Left lung (tissue), 10 donors: Measurements from ENCODE around the gene MYO1A. TPM values are rescaled to one million over a fixed set of nuclear protein-coding genes. Genes with fewer than 3 reads are reported as not detected.

Experiments
- ATAC-seq: fragments of 200-7000 bp; cut with Tn5 transposase; one replicate; pipeline ENCODE4 v1.9.1; 2020; ENCODE audit warnings: moderate library complexity
- DNase-seq, 4 donors: peaks; one replicate each; pipeline ENCODE4 v3.0.0-alpha.2; 2013 to 2020
- H3K27ac ChIP-seq, 2 donors: fragments of 200-600 bp; sonication (generic) in 1 of 2; one replicate each; pipeline versions ENCODE4 v1.5.0 to v1.8.0; 2020 to 2021
- H3K27me3 ChIP-seq, 2 donors: fragments of 200-600 bp; sonication (generic) in 1 of 2; one replicate each; pipeline versions ENCODE4 v1.5.0 to v1.8.0; 2020 to 2021
- H3K36me3 ChIP-seq, 2 donors: fragments of 200-600 bp; sonication (generic) in 1 of 2; one replicate each; pipeline versions ENCODE4 v1.5.0 to v1.8.0; 2020 to 2021
- H3K4me1 ChIP-seq, 2 donors: fragments of 200-600 bp; one replicate each; pipeline ENCODE4 v1.8.0; 2021
- H3K4me3 ChIP-seq, 2 donors: fragments of 200-600 bp; sonication (generic) in 1 of 2; one replicate each; pipeline versions ENCODE4 v1.5.0 to v1.8.0; 2020 to 2021; ENCODE audit warnings: mild to moderate bottlenecking in 1 of 2
- H3K9me3 ChIP-seq, 2 donors: fragments of 200-600 bp; sonication (generic) in 1 of 2; one replicate each; pipeline versions ENCODE4 v1.5.0 to v1.8.0; 2020 to 2021
- intact Hi-C, 2 donors: fragments of 100-400 bp; cut with DNase I; formaldehyde crosslinking; loops; one replicate each; pipeline versions ENCODE4 v1.11.2 to v1.14.2; 2022
- polyA plus RNA-seq, 6 donors: library from polyadenylated mRNA; unstranded; fragments of 120-200 nt; gene quantifications; one replicate each; pipeline ENCODE4 v1.2.1, GENCODE V29; 2013; ENCODE audit not compliant: insufficient read length in 6 of 6
- total RNA-seq, 2 donors: library from RNA; stranded (reverse); fragmentation: NEBNext Ultra II Directional; extraction: Animal tissue kit (Norgen Biotek cat#: 25700); gene quantifications; one replicate each; pipeline ENCODE4 v1.2.1, GENCODE V29; 2021
- TF ChIP-seq, protein P1 (sequence below), 2 donors: fragments of 200-600 bp; sonication (generic) in 1 of 2; IDR thresholded peaks; one replicate each; pipeline versions ENCODE4 v1.5.0 to v1.8.0; 2021; ENCODE audit warnings: antibody characterized with exemption in 2 of 2
- donor health status: DM: no; HTN: yes; CAD: no.
- donor health status: DM: no; HTN: no; CAD: no.

Gene MYO1A
- total and polyA plus RNA-seq, 8 donors = 0.07 to 0.29 (median 0.19) TPM; not detected in 2

DNA sequence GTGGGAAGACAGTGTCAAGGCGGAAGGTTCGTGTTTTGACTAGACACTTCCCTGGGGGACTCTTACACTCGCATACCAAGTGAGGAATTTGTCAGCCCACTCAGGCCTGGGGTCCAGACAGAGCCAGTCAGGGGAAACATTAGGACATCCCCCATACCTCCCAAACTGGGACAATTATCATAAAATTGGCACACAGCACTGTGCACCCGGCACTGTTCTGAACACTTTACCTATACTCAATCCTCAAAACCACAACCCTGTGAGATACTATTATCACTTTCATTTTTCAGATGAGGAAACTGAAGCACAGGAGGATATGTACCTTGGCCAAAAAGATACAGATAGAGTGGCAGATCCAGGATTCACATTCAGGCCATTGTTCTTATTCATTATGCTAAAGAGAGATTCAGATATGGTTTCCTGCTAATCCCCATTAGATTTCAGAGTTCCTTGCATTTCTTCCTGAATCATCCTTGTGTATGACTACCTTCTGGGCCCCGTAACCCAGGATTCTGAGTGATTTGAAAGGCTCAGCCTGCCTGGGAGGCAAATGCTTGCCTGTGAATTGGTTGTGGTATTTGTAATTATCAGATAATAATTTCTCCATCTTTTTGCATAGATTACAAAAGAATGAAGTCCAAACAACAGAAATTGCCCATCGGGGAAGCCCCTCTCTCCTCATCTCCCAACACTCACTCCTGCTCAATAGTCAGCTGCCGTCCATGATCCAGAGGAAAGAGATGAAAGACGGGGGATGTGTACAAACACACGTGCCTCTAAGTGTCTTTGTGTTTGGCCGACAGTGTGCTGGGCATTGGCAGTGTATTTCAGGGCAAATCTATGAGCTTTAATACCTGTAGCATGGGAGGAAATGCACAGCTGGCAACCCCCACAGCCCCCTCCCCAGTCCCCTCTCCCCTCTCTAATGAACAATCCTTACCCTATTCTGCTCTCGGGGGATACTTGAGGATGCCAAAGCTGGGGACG, 38.2 kb downstream of the MYO1A start:
- TF ChIP-seq, protein P1, sequence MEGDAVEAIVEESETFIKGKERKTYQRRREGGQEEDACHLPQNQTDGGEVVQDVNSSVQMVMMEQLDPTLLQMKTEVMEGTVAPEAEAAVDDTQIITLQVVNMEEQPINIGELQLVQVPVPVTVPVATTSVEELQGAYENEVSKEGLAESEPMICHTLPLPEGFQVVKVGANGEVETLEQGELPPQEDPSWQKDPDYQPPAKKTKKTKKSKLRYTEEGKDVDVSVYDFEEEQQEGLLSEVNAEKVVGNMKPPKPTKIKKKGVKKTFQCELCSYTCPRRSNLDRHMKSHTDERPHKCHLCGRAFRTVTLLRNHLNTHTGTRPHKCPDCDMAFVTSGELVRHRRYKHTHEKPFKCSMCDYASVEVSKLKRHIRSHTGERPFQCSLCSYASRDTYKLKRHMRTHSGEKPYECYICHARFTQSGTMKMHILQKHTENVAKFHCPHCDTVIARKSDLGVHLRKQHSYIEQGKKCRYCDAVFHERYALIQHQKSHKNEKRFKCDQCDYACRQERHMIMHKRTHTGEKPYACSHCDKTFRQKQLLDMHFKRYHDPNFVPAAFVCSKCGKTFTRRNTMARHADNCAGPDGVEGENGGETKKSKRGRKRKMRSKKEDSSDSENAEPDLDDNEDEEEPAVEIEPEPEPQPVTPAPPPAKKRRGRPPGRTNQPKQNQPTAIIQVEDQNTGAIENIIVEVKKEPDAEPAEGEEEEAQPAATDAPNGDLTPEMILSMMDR (IDR thresholded peaks at IDR 0.05) = no peak

DNA sequence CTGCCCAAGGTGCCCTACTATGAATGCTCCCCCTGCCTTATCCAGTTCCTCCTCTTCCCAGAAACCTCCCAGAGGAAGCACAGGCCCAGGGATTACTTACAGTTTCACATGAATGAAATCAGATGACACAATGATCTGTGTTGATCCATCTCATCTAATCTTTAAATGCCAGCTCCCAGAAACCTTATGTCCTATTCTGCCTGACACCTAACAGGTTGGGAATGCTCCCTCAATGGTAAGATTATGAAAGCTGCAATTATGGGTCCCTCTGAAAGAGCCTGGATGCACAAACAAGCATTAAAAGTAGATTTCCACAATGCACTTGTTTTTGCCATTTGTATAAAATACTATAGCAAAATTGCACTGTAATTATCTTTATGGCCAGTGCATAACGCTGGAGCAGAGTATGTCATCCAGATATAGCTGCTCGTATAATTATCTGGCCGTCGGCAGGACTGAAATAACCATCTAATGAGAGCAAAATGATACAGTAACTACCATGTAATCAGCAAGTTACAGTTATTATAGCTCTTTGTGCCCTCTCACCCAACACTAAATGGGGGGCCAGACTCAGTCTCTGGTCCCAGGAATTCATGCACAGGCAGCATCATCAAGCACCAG, 39.2 kb downstream of the MYO1A start:
- intact Hi-C loops = loop anchor here in 1 of 2 donors (10.0 kb wide), 1 partner anchor 54 kb away; no protein-coding TSS in a partner anchor

More for the DNA sequence above, 38.2 kb downstream of the MYO1A start:
- Histone ChIP-seq H3K27ac (no peak overlapping the region), H3K27me3 (peaks cover 0 to 17% of the 10 kb centered on the region in 2 donors), H3K4me3 (no peak overlapping the region), H3K36me3 (no peaks in the 10 kb centered on the region), H3K9me3 (no peaks in the 10 kb centered on the region), H3K4me1 (peaks cover 2 to 12% of the 10 kb centered on the region in 2 donors)
- ATAC-seq (no peak), DNase-seq (no peak)
- intact Hi-C loops = loop anchor here in 1 of 2 donors (10.0 kb wide), 1 partner anchor 53 kb away; no protein-coding TSS in a partner anchor

DNA sequence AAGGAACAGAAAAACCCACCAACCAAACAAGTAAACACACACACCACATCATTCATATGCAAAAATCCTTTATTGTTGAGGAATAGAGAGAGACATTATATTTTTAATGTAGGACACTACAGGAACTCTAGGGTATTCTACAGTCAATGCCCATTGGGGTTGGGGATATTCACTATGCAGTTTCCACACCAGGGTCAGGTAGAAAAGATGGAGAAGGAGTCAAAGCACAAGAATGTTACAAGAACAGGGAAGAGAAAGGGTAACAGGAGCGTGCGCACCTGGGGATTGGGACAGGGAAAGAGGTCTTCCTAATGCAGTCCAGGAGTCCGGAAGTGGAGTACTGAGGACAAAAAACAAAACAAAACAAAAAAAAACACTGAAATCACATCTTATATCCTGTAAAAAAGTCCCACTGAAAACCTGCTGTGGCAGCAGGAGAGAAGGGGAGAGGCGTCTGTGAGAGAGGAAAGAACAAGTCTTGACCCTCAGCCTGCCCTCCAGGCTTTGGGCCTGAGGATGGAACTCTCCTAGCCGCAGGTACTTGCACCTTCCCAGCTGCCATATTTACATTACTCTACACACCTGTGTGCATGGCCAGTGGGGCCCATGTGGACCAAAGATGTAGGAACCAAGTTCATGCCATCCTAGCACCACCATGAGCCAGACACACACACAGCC, 39.8 kb downstream of the MYO1A start:
- intact Hi-C loops = loop anchor here in 1 of 2 donors (10.0 kb wide), 1 partner anchor 55 kb away; no protein-coding TSS in a partner anchor
- H3K36me3 ChIP-seq = no peaks in the 10 kb centered on the region
- H3K4me1 ChIP-seq = peaks cover 10 to 23% of the 10 kb centered on the region in 2 donors
- H3K27me3 ChIP-seq = peaks cover 0 to 12% of the 10 kb centered on the region in 2 donors
- H3K27ac ChIP-seq = no peak overlapping the region
- H3K4me3 ChIP-seq = no peak overlapping the region
- TF ChIP-seq, protein P1 (IDR thresholded peaks at IDR 0.05) = no peak
- H3K9me3 ChIP-seq = no peaks in the 10 kb centered on the region
- no peak for ATAC-seq
- no peak for DNase-seq

More for the DNA sequence above, 39.2 kb downstream of the MYO1A start:
- H3K4me1 ChIP-seq = peaks cover 4 to 16% of the 10 kb centered on the region in 2 donors
- no peaks in the 10 kb centered on the region for H3K9me3 ChIP-seq
- no peak overlapping the region for H3K27ac ChIP-seq
- H3K27me3 ChIP-seq = peaks cover 0 to 12% of the 10 kb centered on the region in 2 donors
- no peak overlapping the region for H3K4me3 ChIP-seq
- no peaks in the 10 kb centered on the region for H3K36me3 ChIP-seq
- DNase-seq (no peak), ATAC-seq (no peak)
- TF ChIP-seq, protein P1 (IDR thresholded peaks at IDR 0.05) = no peak

DNA sequence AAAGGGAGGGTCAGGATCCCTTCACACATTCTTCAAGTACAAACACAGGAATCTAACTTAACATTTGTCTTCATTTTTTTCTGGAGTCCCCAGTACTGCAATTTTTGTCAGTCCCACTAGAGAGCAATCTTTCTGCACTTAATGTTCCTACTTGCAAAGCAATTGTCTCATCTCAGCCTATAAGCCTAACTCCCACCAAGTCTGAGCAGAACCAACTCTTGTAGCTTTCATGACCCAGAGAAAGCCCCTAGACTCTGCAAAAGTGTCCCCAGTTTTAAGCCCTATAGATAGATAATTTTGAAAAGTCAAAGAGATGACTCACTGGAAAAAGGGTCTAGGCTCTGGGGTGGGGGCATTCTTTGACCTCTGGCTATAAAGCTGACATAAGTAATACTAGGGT, 41.8 kb downstream of the MYO1A start:
- Histone ChIP-seq H3K27ac (no peak overlapping the region), H3K9me3 (no peaks in the 10 kb centered on the region), H3K27me3 (no peaks in the 10 kb centered on the region), H3K4me1 (peaks cover 12 to 26% of the 10 kb centered on the region in 2 donors), H3K4me3 (no peak overlapping the region), H3K36me3 (peaks cover 0 to 16% of the 10 kb centered on the region in 2 donors)
- peak; percentile 57 for ATAC-seq
- TF ChIP-seq, protein P1 (IDR thresholded peaks at IDR 0.05) = peak; percentile 34 to 55
- DNase-seq = peak in 1 of 4 donors; percentile 50
- intact Hi-C loops = no loop called here
